Sigmoid colon (tissue), 7 donors: Measurements from ENCODE around the gene NMRK2. TPM values are rescaled to one million over a fixed set of nuclear protein-coding genes. Genes with fewer than 3 reads are reported as not detected.

Experiments used
- DNase-seq: peaks from one replicate; pipeline ENCODE4 v3.0.0-alpha.2; 2019
- H3K27ac ChIP-seq, 4 donors: fragments of 200-600 bp; sonication (generic); one replicate each; pipeline ENCODE4 v1.5.1; 2016 to 2019; ENCODE audit warnings: mild to moderate bottlenecking in 1 of 4
- H3K27me3 ChIP-seq, 3 donors: fragments of 200-600 bp; sonication (generic); one replicate each; pipeline ENCODE4 v1.5.1; 2019; ENCODE audit warnings: mild to moderate bottlenecking in 1 of 3
- H3K36me3 ChIP-seq, 4 donors: fragments of 200-600 bp; sonication (generic); one replicate each; pipeline ENCODE4 v1.5.1; 2016 to 2019
- H3K4me1 ChIP-seq, 4 donors: fragments of 200-600 bp; sonication (generic); one replicate each; pipeline ENCODE4 v1.5.1; 2017 to 2019
- H3K4me3 ChIP-seq, 4 donors: fragments of 200-600 bp; sonication (generic); one replicate each; pipeline ENCODE4 v1.5.1; 2017 to 2019; ENCODE audit warnings: mild to moderate bottlenecking in 2 of 4, moderate library complexity in 1 of 4
- H3K9me3 ChIP-seq, 4 donors: fragments of 200-600 bp in 3 of 4; sonication (generic) in 3 of 4; one replicate each; pipeline versions ENCODE4 v1.5.1 to v1.6.1; 2013 to 2019
- EP300 ChIP-seq, 4 donors: sonication (generic); formaldehyde crosslinking; IDR thresholded peaks; one replicate each; pipeline ENCODE4 v1.6.1; 2017; ENCODE audit warnings: antibody characterized with exemption in 4 of 4
- POLR2A ChIP-seq, 2 donors: fragments of 450-650 bp; IDR thresholded peaks; one replicate each; pipeline ENCODE4 v1.6.1; 2016; ENCODE audit warnings: antibody characterized with exemption in 2 of 2, mild to moderate bottlenecking in 2 of 2, moderate library complexity in 2 of 2
- POLR2AphosphoS5 ChIP-seq, 4 donors: sonication (generic); formaldehyde crosslinking; IDR thresholded peaks; one replicate each; pipeline ENCODE4 v1.6.1; 2017; ENCODE audit warnings: antibody characterized with exemption in 4 of 4
- WGBS, 2 donors: extraction: QIAGEN DNeasy Blood & Tissue Kit; methylation state at CpG; one replicate each; pipeline ENCODE4 v1.1.7; 2013; 5-methylcytosine and 5-hydroxymethylcytosine counted together
- intact Hi-C: fragments of 100-400 bp; cut with DNase I; formaldehyde crosslinking; loops from one replicate; pipeline ENCODE4 v1.15.1; 2023
- polyA plus RNA-seq, 3 donors: library from polyadenylated mRNA; stranded (reverse); fragments of 200-250 nt; gene quantifications; one replicate each; pipeline ENCODE4 v1.2.3, GENCODE V29; 2013
- total RNA-seq, 4 donors: library from RNA; depleted of rRNA; stranded (reverse); fragments of >200 nt; gene quantifications; one replicate each; pipeline ENCODE4 v1.1.0, GENCODE V29; 2016
- TF ChIP-seq, protein P1 (sequence below), 4 experiments: fragments of 450-650 bp in 3 of 4; fragments of 200-600 bp in 1 of 4; IDR thresholded peaks; one replicate each; pipeline ENCODE4 v1.5.1; 2016 to 2019; ENCODE audit warnings: antibody characterized with exemption in 4 of 4, mild to moderate bottlenecking in 3 of 4, moderate library complexity in 2 of 4
- donor health status: healthy with polysubstance abuse.
- donor health status: Bipolar disorder and iron deficiency.
- donor health status: healthy.

NMRK2 gene
- total and polyA plus RNA-seq, 7 donors = 0.19 to 2.4 (median 0.70) TPM; not detected in 3

- Histone ChIP-seq H3K36me3 (no peaks in the 10 kb centered on the region), H3K27me3 (peaks cover 0 to 4% (median 0%) of the 10 kb centered on the region in 3 donors), H3K27ac (no peak overlapping the region), H3K9me3 (peaks cover 0 to 7% (median 0%) of the 10 kb centered on the region in 4 donors), H3K4me3 (no peak overlapping the region), H3K4me1 (no peaks in the 10 kb centered on the region)
- DNase-seq = no peak
- intact Hi-C loops = no loop called here
- no peak for TF ChIP-seq POLR2AphosphoS5 (IDR thresholded peaks at IDR 0.05)
- TF ChIP-seq POLR2A (IDR thresholded peaks at IDR 0.05) = no peak
- WGBS, 2 donors = 86 to 88% methylated on average over 50 of the region's 50 CpGs
Measured at GRCh38 chr19:3907626-3908265, 25.1 kb upstream of the NMRK2 start.

DNA sequence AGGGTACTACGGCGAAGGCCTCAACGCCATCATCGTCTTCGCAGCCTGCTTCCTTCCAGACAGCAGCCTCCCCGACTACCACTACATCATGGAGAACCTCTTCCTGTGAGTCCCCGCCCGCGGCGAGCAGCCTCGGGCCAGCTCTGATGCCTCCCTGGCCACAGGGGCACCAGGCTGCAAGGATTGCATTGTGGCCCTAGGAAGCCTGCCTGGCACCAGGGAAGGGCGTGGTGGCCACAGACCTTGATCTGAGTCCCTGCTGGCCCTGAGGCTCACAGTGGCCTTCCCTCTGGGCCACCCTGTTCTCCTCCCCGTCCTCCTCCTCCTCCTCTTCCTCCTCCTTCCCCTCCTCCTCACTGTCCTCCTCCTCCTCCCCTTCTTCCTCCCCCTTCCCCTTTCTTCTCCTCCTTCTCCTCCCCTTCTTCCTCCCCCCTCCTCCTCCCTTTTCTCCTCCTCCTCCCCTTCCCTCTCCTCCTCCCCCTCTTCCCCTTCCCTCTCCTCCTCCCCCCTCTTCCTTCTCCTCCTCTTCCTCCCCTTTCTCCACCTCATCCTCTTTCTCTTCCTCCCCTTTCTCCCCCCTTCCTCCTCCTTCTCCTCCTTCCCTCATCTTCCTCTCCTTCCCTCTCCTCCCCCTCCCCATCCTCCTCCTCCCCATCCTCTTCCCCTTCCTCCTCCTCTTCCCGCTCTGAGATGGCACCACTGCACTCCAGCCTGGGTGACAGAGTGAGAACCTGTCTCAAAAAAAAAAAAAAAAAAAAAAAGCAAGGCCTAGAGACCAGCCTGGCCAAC is 24.4 kb upstream of the NMRK2 start:
- intact Hi-C loops = no loop called here
- Histone ChIP-seq H3K27me3 (peaks cover 0 to 4% (median 0%) of the 10 kb centered on the region in 3 donors), H3K4me1 (no peaks in the 10 kb centered on the region), H3K4me3 (no peak overlapping the region), H3K27ac (no peak overlapping the region), H3K9me3 (peaks cover 0 to 7% (median 0%) of the 10 kb centered on the region in 4 donors), H3K36me3 (no peaks in the 10 kb centered on the region)
- no peak for DNase-seq
- TF ChIP-seq POLR2AphosphoS5 (IDR thresholded peaks at IDR 0.05) (no peak), POLR2A (IDR thresholded peaks at IDR 0.05) (no peak), EP300 (IDR thresholded peaks at IDR 0.05) (no peak)
- TF ChIP-seq, protein P1, sequence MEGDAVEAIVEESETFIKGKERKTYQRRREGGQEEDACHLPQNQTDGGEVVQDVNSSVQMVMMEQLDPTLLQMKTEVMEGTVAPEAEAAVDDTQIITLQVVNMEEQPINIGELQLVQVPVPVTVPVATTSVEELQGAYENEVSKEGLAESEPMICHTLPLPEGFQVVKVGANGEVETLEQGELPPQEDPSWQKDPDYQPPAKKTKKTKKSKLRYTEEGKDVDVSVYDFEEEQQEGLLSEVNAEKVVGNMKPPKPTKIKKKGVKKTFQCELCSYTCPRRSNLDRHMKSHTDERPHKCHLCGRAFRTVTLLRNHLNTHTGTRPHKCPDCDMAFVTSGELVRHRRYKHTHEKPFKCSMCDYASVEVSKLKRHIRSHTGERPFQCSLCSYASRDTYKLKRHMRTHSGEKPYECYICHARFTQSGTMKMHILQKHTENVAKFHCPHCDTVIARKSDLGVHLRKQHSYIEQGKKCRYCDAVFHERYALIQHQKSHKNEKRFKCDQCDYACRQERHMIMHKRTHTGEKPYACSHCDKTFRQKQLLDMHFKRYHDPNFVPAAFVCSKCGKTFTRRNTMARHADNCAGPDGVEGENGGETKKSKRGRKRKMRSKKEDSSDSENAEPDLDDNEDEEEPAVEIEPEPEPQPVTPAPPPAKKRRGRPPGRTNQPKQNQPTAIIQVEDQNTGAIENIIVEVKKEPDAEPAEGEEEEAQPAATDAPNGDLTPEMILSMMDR (IDR thresholded peaks at IDR 0.05) = no peak
- 64 to 71% methylated on average over 14 of the region's 14 CpGs for WGBS, 2 donors

DNA sequence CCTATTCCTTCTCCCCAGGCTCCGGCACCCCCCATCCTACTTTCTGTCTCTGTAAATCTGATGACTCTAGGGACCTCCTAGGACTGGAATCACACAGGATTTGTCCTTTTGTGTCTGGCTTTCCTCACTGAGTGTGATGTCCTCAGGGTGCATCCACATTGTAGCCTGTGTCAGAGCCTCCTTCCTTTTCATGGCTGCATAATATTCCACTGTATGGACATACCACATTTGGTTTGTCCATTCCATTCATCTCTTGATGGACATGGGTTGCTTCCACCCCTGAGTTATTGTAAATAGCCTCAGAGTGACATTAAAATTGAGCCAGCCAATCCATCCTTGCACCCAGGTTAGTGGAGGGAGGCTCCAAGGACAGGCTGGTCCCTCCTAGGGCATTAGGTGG is 22.8 kb upstream of the NMRK2 start:
- TF ChIP-seq EP300 (IDR thresholded peaks at IDR 0.05) = no peak
- TF ChIP-seq, protein P1 (IDR thresholded peaks at IDR 0.05) = no peak
- TF ChIP-seq POLR2A (IDR thresholded peaks at IDR 0.05) = no peak
- no peak for TF ChIP-seq POLR2AphosphoS5 (IDR thresholded peaks at IDR 0.05)
- intact Hi-C loops = no loop called here
- no peak overlapping the region for H3K27ac ChIP-seq
- WGBS, 2 donors = 98 to 100% methylated on average over 1 of the region's 1 CpG
- no peak overlapping the region for H3K4me3 ChIP-seq
- no peaks in the 10 kb centered on the region for H3K4me1 ChIP-seq
- peaks cover 0 to 4% (median 0%) of the 10 kb centered on the region in 3 donors for H3K27me3 ChIP-seq
- peaks cover 0 to 7% (median 0%) of the 10 kb centered on the region in 4 donors for H3K9me3 ChIP-seq
- DNase-seq = no peak
- H3K36me3 ChIP-seq = no peaks in the 10 kb centered on the region

DNA sequence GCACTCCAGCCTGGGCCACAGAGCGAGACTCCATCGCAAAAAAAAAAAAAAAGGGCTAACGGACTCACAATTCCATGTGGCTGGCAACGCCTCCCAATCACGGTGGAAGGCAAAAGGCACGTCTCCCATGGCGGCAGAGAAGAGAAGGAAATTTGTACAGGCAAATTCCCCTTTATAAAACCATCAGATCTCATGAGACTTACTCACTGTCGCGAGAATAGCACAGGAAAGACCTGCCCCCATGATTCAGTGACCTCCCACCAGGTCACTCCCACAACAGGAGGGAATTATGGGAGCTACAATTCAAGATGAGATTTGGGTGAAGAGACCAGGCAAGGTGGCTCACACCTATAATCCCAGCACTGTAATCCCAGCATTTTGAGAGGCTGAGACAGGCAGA is 18.7 kb upstream of the NMRK2 start:
- no peaks in the 10 kb centered on the region for H3K36me3 ChIP-seq
- peaks cover 0 to 7% (median 0%) of the 10 kb centered on the region in 4 donors for H3K9me3 ChIP-seq
- intact Hi-C loops = no loop called here
- no peaks in the 10 kb centered on the region for H3K27me3 ChIP-seq
- WGBS, 2 donors = 62 to 82% methylated on average over 9 of the region's 9 CpGs
- no peak overlapping the region for H3K27ac ChIP-seq
- no peak for DNase-seq
- no peak overlapping the region for H3K4me3 ChIP-seq
- H3K4me1 ChIP-seq = no peaks in the 10 kb centered on the region
- TF ChIP-seq POLR2AphosphoS5 (IDR thresholded peaks at IDR 0.05) (no peak), EP300 (IDR thresholded peaks at IDR 0.05) (no peak), POLR2A (IDR thresholded peaks at IDR 0.05) (no peak)
- TF ChIP-seq, protein P1 (IDR thresholded peaks at IDR 0.05) = no peak

GRCh38 chr19:3916033-3916432 is 16.8 kb upstream of the NMRK2 start:
- TF ChIP-seq, protein P1 (IDR thresholded peaks at IDR 0.05) = no peak
- no peak for TF ChIP-seq POLR2A (IDR thresholded peaks at IDR 0.05)
- TF ChIP-seq EP300 (IDR thresholded peaks at IDR 0.05) = no peak
- no peak for TF ChIP-seq POLR2AphosphoS5 (IDR thresholded peaks at IDR 0.05)
- Histone ChIP-seq H3K4me3 (no peak overlapping the region), H3K27me3 (no peaks in the 10 kb centered on the region), H3K4me1 (no peaks in the 10 kb centered on the region), H3K36me3 (no peaks in the 10 kb centered on the region), H3K27ac (no peak overlapping the region), H3K9me3 (no peaks in the 10 kb centered on the region)
- intact Hi-C loops = no loop called here
- 94 to 95% methylated on average over 5 of the region's 5 CpGs for WGBS, 2 donors
- no peak for DNase-seq
